DMS114 treated with DMSO at 0.1 percent for 48 hours (cell line): ENCODE measurements around the gene SART1.
"Not testable (repeated sequence)": the region's sequence is repeated elsewhere in the genome, so short reads cannot be mapped to it uniquely, and the experiment has no call there.

Source experiments
- DNase-seq: peaks from one replicate; lab custom pipeline; 2025; ENCODE audit not compliant: unreplicated experiment; lab: John Stamatoyannopoulos, UW

SART1 gene

DNA sequence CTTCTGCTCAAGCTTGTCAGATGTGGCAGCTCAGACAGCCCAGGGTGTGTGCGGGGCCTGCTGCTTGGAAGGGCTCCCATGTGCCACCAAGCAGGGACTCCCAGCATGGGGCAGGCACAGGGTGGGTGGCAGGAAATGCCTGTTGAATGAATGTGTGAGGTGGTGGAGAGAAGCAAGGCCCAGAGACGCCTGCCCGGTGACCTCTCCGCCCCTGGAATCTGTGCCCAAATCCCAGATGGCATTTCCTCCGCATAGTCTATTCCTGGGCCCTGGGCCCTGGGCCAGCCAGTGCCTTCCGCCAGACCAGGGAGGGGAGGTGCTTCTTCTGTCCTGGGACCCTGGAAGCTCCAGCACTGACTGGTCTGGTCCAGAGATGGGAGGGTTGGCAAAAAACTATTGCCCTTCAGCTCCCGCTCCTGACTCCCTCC is 53.9 kb downstream of the SART1 start:
- no peak for DNase-seq

DNA sequence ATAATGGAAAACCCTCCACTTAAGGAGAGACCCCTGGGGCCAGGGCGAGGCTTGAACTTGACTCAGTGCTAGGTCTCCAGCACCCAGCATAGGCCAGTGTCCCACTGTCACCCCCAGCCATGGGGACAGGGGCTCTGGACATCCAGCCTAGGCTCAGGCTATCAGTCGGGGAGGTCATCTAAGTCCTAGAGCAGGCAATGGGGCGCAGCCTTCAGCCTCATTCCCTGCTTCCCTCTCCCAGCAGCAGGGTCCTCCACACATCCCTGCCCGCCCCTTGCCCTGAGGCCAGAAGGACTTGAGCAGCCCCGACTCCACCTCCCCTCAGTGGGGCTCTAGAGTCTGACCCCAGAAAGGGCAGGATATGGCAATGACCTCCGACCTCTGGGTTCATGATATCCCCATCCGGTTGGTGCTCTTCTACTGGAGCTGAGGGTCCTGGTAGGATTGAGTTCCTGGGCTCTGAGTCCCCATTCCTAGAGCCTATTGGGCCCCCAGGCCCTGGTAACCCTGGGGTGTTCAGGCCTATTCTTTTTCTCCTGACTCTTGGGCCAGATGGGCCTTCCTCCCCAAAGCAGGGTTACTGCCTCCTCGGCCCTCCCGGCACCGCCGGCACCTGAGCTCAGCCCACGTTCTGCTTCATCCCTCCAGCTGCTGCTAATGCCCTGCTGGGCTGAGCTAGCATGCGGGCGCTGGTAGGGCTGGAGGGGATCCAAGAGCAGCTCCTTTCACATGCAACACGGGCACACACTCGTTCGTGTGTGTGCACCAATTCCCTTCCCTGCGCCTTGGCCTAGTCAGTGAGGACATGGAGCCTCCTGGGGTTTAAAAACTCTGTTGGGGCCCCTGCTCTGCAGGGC is 54.6 kb downstream of the SART1 start:
- DNase-seq = no peak

GRCh38 chr11:66016793-66017177 is 55.3 kb downstream of the SART1 start:
- DNase-seq = no peak

- no peak for DNase-seq
These were observed 55.8 kb downstream of the SART1 start for GRCh38 chr11:66017321-66017720.

- DNase-seq = no peak
These were observed 58.7 kb downstream of the SART1 start for GRCh38 chr11:66020212-66020611.

DNA sequence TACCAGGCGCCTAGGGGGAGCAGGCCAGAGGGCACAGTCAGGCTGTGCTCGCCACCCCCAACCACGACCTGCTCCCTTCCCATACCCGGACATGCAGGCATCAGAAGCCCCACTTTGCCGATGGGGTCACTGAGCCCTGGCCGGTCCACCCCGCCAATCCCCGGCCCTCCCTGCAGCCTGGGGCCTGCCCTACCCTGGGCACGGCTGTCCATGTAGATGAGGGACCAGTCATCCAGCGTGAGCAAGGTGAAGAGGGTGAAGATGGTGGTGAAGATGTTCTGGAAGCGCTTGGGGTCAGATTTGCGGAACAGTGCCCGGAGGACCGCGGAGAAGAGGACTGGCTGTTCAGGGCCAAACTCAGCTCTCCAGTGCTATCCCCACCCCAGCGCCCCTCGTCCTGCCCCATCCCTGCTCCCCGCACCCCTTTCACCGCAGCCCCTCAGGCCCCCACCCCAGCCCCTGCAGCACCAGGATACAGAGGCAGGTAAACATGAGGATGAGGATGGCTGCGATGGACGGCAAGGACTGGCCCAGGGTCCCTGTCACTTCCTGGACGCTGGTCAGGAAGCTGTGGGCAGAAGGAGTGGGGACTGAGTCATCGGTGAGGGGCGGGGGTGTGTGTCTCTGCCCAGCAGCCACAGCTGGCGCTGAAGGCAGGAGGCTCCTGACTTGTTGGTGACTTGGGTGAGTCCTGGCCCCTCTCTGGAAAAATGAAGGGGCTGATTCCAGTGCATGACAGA is 59.3 kb downstream of the SART1 start:
- no peak for DNase-seq

DNA sequence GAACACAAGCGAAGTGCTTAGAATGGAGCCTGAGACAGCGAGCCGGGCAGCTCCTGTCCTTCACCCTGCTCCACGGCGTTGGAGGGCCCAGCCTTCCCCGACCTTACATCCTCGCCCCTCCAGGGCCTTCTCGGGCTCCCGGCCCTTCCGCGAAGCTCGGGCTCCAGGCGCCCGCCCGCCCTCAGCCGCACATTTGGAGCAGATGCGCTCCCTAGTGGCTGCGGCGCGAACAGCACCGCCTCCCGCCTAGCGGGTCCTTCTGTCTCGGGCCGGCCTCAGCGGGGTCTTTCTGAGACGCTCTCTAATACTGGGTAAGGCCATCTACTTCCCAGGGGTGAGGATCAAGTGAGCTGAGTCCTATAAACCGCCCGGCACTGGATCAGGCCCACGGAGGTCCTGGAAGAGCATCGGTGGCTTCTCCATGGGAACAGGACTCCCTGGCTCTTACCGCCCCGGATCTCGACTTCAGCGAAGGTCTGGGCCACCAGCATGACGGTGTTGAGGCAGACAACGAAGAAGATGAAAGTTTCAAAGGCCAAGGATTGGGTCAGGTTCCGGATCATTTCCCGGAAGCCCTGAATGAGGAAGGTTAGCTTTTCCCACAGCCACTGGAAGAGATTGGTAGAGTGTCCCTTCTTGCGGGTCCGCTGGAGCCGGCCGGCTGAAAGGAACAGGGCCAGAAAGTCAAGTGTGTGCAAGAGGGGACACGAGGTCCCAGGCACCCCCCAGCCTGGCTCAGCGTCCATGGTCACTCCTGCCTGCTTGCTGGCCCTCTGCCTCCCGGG is 61.1 kb downstream of the SART1 start:
- peak; percentile 42 for DNase-seq

GRCh38 chr11:66023186-66023440 is 61.6 kb downstream of the SART1 start:
- not testable (repeated sequence) for DNase-seq

DNA sequence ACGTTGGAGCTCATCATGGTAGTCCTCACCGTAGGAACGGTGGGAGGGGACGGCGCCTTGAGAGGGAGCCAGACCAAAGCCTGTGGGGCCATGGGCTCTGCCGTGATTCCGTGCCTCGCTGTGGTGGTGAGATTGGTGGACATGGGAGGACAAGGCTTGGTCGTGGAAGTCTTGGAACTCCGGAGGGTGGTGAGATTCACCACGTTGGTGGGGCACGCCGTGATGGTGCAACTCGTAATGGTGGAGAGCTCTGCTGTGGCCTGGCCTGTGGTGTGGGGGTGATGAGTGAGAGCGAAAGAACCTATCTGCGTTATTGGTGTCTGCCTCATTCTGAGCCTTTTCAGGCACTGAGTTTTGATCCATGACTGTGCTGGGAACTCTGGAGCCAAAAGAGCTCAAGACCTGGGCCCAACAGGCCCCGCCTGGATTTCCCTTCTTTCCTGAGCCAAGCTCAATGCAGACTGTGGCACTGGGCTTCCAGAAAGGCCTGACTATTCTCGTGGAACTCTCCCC is 64.5 kb downstream of the SART1 start, which contains the start of gene CATSPER1:
TSS of gene CATSPER1 (minus strand) at position 463 of the 513 bp plus-strand sequence. CDS start at position 363, 100 bp downstream.
- no peak for DNase-seq
